OCI-LY3 (cell line): ENCODE data around the gene ATXN2.

Experiments
- EZH2phosphoT487 ChIP-seq: fragments of 200-600 bp; shearing (Covaris generic); IDR thresholded peaks from 2 replicates; pipeline ENCODE4 v1.6.1; 2018; ENCODE audit warnings: antibody characterized with exemption, mixed run types, low read depth
- TF ChIP-seq, protein P1 (sequence below): fragments of 200-600, 300-600 bp; sonication (generic); IDR thresholded peaks from 2 replicates; pipeline ENCODE4 v1.5.1; 2014; ENCODE audit warnings: antibody characterized with exemption, low read length, low read depth

DNA sequence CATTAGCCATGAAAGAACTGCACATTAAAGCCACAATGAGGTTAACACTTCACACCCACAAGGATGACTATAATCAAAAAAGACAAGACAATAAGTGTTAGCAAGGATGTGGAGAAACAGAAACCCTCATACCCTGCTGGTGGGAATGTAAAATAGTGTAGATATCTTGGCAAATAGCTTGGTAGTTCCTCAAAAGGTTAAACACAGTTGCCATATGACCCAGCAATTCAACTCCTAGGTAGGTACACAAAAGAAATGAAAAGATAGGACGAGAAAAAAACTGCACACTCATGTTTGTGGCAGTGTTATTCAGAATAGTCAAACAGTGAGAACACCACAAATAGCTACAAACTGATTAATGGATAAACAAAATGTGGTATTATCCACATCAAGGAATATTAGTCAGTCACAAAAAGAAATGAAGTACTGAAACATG, 93.5 kb downstream of the ATXN2 start:
- TF ChIP-seq, protein P1, sequence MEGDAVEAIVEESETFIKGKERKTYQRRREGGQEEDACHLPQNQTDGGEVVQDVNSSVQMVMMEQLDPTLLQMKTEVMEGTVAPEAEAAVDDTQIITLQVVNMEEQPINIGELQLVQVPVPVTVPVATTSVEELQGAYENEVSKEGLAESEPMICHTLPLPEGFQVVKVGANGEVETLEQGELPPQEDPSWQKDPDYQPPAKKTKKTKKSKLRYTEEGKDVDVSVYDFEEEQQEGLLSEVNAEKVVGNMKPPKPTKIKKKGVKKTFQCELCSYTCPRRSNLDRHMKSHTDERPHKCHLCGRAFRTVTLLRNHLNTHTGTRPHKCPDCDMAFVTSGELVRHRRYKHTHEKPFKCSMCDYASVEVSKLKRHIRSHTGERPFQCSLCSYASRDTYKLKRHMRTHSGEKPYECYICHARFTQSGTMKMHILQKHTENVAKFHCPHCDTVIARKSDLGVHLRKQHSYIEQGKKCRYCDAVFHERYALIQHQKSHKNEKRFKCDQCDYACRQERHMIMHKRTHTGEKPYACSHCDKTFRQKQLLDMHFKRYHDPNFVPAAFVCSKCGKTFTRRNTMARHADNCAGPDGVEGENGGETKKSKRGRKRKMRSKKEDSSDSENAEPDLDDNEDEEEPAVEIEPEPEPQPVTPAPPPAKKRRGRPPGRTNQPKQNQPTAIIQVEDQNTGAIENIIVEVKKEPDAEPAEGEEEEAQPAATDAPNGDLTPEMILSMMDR, result no peak
- TF ChIP-seq EZH2phosphoT487, result no peak
